Stimulated activated CD8-positive, alpha-beta memory T cell treated with anti-CD3 and anti-CD28 coated beads, Interleukin-2, amount 100 ng/mL, for 1 hour (primary cell): Measurements from ENCODE around the gene CAMK1D.
"Not testable (repeated sequence)": the region's sequence is repeated elsewhere in the genome, so short reads cannot be mapped to it uniquely, and the experiment has no call there.

Source experiments
- DNase-seq, 2 donors: peaks; one replicate each; pipeline ENCODE4 v3.0.0-alpha.2; 2020; ENCODE audit warnings: low read depth in 2 of 2

Gene CAMK1D

GRCh38 chr10:12513775-12514673 lies 164.7 kb downstream of the CAMK1D start:
- no peak for DNase-seq

DNA sequence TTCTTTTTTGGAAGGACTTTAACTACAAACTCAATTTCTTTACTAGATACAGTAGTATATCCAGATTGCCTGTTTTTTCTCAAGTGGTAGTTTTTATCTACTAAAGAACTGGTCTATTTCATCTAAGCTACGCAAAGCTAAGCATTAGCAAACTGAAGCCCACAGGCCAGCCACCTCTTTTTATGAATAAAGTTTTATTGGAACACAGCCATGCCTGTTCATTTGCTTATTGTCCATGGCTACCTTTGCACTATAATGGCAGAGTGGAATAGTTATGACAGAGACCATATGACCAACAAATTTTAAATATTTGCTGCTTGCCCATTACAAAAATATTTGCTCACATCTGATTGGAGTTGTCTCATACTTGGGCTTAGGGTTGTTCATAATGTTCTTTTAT lies 168.7 kb downstream of the CAMK1D start:
- no peak for DNase-seq

DNA sequence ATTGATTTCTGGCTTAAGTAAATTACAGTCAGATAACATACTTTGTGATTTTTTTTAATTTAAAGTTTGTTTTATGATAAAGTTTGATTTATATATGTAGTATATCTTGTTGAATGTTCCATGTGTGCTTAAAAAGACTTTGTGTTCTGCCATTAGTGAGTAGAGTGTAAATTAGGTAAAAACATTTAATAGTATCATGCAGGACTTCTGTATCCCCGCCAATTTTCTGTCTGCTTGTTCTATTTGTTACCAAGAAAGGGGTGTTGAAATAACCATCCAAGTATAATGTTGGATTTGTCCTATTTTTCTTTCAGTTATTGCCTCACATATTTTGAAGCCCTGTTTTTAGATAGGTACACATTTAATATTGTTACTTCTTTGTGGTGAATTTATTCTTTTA lies 172.1 kb downstream of the CAMK1D start:
- no peak for DNase-seq

GRCh38 chr10:12526311-12526710 lies 177.0 kb downstream of the CAMK1D start:
- DNase-seq = no peak

DNA sequence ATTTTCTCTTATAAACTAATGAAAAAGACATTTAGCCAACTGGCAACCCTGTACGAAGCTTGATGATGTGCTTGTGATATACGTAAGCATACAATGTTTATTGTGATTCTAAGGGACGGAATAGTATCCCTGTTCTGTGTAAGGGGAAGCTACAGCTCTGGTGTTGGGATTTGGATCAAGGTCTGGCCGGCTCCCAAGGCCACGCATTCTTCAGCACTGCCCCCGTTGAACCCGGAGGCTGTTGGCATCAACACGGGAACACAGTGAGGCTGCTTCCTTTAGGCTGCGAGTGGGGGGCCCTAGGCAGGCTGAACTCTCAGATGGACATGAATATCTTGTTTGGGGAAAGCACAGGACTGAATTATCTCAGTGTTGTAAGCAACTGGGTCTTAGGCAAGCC lies 180.6 kb downstream of the CAMK1D start:
- DNase-seq = no peak

- no peak for DNase-seq
Observed at GRCh38 chr10:12531305-12532220, 182.2 kb downstream of the CAMK1D start.

DNA sequence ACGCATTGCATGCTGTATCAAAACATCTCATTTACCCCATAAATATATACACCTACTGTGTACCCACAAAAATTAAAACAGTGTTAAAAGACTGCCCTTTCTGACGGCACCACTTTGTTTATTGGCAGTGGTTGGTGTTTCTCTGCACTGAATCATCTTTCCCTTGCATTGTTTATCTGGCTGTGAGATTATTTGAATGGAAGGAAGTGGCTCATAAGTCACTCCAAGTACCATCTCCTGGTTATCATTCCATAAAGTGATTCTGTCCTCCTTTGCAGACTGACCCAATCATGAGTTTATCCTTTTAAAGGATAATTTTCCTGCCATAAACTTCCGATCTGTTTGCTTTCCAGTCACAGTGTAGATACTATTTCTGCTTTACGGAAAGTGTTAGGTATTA lies 183.8 kb downstream of the CAMK1D start:
- no peak for DNase-seq

GRCh38 chr10:12533723-12534122 lies 184.4 kb downstream of the CAMK1D start:
- no peak for DNase-seq

- no peak for DNase-seq
Observed at GRCh38 chr10:12534824-12535223, 185.5 kb downstream of the CAMK1D start.

DNA sequence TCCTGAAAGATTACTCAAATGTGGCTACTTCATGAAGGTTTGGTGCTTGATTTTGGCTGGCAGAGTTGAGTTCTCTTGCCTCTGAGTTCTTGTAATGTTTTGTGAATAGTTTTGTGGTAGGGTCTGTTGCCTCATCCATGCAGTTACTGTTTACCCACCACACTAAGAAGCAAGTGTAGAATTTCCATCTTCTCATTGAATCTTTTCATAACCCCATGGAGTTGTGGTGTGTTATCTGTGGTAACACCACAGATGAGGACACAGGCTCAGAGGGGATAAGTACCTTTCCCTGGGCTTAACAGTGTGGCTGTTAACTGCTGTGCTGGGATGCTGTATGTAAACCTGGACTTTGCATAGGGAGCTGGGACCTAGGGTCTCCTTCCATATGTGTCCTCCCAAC lies 186.3 kb downstream of the CAMK1D start:
- DNase-seq = no peak

GRCh38 chr10:12538491-12538995 lies 189.2 kb downstream of the CAMK1D start:
- DNase-seq = no peak

GRCh38 chr10:12539350-12540164 lies 190.2 kb downstream of the CAMK1D start:
- DNase-seq = no peak

- DNase-seq = no peak
Observed at GRCh38 chr10:12540341-12540781, 191.0 kb downstream of the CAMK1D start.

- no peak for DNase-seq
Observed at GRCh38 chr10:12541446-12542067, 192.2 kb downstream of the CAMK1D start.

DNA sequence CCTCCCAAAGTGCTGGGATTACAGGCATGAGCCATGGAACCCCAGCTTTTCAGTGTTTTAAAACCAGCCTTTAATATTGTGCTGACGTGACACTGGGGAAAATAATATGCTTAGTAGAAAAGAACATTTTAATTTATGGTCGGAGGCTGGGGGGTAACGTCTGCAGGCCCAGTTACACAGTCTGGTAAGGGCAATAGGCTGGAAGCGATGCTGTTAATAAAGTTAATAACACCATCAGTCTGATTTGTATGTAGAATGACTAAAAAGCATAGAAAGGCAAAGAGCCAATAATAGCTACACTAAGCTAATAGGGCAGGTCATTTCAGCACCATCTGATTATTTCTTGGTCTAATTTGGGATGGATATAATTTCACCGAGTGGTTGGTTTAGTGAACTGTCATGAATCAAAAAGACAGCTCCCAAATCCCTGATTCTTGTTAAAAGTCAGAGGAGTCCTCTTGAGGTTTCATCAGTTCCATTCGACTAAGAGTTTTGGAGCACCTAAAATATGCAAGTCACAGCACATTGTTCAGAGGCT lies 192.9 kb downstream of the CAMK1D start:
- DNase-seq = no peak

DNA sequence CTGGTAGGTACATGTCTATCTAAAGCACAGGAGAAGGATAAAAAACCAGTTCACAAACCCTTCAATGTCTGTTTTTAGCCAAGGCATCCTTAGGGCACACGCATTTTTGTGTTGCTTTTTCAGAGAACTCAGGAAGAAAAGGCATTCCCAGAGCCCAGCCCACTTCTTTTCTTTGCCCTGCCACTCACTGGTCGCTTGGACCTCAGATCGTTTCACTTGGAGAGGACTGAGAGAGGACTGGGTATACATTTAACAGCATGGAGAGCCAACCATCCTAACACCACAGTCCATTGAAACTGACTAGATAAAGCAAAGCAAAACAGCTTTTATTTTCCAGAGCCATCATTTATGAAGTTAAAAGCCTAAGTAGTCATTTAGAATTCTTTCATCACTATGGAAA lies 194.2 kb downstream of the CAMK1D start:
- no peak for DNase-seq

GRCh38 chr10:12546160-12546802 lies 196.9 kb downstream of the CAMK1D start:
- not testable (repeated sequence) for DNase-seq

GRCh38 chr10:12547301-12547771 lies 198.0 kb downstream of the CAMK1D start:
- no peak for DNase-seq

DNA sequence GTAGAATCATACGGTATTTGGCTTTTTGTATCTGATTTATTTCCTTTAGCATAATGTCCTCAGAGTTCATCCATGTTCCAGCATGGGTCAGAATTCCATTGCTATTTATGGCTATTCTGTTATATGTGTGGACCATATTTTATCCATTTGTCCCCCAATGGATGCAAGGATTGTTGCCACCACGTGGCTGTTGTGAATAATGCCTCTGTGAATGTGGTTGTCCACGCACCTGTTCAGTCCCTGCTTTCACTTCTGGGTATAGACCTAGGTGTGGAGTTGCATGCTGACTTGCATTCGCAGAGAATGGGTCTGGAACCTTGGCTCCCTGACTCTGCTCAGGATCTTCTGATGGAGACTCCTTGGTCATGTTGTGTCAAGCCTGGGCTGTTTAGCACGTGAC lies 199.9 kb downstream of the CAMK1D start:
- DNase-seq = no peak

- no peak for DNase-seq
Observed at GRCh38 chr10:12550994-12551393, 201.6 kb downstream of the CAMK1D start.
